AG04450 (cell line): ENCODE data around the gene ABCA7. TPM values are rescaled to one million over a fixed set of nuclear protein-coding genes. Genes with fewer than 3 reads are reported as not detected.

Source experiments
- CTCF ChIA-PET: fragments of 300-600, 350-600 bp; formaldehyde crosslinking; extraction: SDS; loops from one replicate; lab custom pipeline; 2022; ENCODE audit warnings: antibody characterized with exemption, inconsistent platforms; lab: Charles Lee
- POLR2A ChIA-PET: fragments of 350-600 bp; formaldehyde crosslinking; extraction: SDS; loops from one replicate; lab custom pipeline; 2021; ENCODE audit warnings: antibody characterized with exemption, inconsistent platforms; lab: Yijun Ruan, JAX
- DNase-seq: peaks from one replicate; pipeline ENCODE4 v3.0.0-alpha.2; 2011; ENCODE audit warnings: low read depth, low spot score
- H3K27ac ChIP-seq: one replicate; pipeline ENCODE4 v1.5.1; 2012; ENCODE audit warnings: low read depth, low read length, control low read depth
- H3K27me3 ChIP-seq: one replicate; pipeline ENCODE4 v1.6.0; 2012; ENCODE audit warnings: low read length; ENCODE audit not compliant: control insufficient read depth, insufficient read depth
- H3K4me3 ChIP-seq: 2 replicates; pipeline ENCODE4 v1.5.1; 2011; ENCODE audit warnings: mild to moderate bottlenecking, low read depth, low read length, control low read depth
- H3K9me3 ChIP-seq: 2 replicates; pipeline ENCODE4 v1.5.1; 2012; ENCODE audit warnings: low read length; ENCODE audit not compliant: control insufficient read depth, insufficient read depth
- polyA plus RNA-seq: library from polyadenylated mRNA; depleted of rRNA; stranded (reverse); fragments of >200 nt; gene quantifications from 2 replicates; pipeline ENCODE4 v1.2.3, GENCODE V29; 2011
- TF ChIP-seq, protein P1 (sequence below): IDR thresholded peaks from 2 replicates; pipeline ENCODE4 v1.5.1; 2011; ENCODE audit warnings: low read depth, low read length, control low read depth, inconsistent platforms

The ABCA7 gene
- polyA plus RNA-seq, 1 experiment: 1.6 TPM

DNA sequence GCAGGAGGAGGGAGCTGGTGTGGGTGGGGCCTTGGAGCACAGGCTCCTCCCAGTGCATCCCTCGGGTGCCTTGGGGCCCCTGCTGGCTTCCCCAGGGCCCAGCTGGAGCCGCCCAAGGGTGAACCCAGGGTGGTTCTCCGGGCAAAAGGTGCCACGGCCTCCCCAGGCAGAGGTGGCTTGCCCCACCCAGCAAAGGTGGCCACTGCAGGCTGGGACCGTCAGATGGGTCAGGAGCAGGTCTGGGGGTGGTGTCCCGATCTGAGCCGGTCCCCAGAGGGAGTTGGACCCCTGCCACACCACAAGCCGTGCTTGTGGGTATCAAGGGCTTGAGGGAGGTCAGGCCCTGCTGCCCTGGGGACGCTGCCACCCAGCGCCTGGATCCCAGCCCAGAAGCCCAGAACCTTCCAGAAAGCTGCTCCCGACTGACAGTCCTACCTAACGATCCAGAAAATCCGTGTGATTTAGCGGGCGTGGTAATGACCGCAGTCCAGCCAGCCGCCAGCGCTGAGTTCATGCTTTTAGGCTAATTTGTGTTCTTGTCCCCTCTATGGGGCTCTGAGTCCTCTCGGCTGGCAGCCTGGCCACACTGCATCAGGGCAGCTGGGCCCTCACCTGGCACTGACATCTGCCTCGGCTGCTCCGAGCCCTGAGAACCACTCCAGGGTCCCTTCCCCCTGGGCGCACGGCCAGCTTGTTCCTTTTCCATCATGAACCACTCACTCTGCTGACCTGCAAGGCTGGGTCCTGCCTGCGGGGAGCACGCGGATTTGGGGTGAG lies 44.7 kb upstream of the ABCA7 start:
- no peak for DNase-seq
- CTCF ChIA-PET: no interaction called here
- H3K4me3 ChIP-seq: no peak overlapping the region
- TF ChIP-seq, protein P1, sequence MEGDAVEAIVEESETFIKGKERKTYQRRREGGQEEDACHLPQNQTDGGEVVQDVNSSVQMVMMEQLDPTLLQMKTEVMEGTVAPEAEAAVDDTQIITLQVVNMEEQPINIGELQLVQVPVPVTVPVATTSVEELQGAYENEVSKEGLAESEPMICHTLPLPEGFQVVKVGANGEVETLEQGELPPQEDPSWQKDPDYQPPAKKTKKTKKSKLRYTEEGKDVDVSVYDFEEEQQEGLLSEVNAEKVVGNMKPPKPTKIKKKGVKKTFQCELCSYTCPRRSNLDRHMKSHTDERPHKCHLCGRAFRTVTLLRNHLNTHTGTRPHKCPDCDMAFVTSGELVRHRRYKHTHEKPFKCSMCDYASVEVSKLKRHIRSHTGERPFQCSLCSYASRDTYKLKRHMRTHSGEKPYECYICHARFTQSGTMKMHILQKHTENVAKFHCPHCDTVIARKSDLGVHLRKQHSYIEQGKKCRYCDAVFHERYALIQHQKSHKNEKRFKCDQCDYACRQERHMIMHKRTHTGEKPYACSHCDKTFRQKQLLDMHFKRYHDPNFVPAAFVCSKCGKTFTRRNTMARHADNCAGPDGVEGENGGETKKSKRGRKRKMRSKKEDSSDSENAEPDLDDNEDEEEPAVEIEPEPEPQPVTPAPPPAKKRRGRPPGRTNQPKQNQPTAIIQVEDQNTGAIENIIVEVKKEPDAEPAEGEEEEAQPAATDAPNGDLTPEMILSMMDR: no peak
- POLR2A ChIA-PET: no interaction called here
- H3K27ac ChIP-seq: no peak overlapping the region
- H3K9me3 ChIP-seq: peaks cover 7% of the 10 kb centered on the region; the same call in 1 of the 2 replicates
- H3K27me3 ChIP-seq: peaks cover 29% of the 10 kb centered on the region

DNA sequence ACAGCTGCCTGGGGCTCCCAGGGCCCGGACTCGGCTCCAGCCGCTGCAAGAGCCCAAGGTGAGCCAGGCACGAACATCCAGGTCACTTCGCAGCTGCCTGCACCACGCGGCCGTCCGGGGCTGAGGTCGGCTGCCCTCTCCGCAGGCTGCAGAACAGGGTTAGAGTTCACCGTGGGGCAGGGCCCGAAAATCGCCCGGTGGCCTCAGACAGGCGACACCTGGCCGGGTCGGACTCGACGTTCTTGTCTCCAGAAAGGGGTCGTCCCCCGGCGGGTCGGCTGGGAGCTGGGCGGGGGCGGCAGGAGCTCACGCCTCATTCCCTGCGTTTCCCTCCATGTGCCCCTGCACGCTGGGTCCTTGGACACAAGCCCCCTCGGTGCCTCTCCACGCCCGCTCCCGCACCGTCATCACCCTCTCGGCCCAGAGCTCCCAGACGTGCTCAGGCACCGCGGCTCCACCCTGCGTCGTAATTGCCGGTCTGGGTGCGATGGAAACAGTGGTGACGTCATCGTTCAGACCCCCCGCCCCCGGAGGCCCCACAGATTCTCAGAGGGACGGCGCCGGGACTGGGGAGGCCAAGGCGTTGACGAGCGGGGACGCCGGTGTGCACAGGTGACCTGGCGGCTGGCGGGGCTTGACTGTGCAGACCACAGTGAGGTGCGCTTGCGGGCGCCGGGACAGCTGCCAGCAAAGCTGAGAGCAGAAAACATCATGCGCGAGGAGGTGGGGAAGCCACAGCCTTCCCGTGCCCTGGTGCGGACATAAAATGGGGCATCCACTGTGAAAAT lies 43.7 kb upstream of the ABCA7 start:
- CTCF ChIA-PET: interaction anchor here (0.6 to 1.0 kb wide), 2 partner anchors 72 to 198 kb away, joined by 4 to 8 read pairs; no protein-coding TSS in a partner anchor
- H3K27me3 ChIP-seq: peaks cover 34% of the 10 kb centered on the region
- H3K9me3 ChIP-seq: no peaks in the 10 kb centered on the region; the same call in 1 of the 2 replicates
- POLR2A ChIA-PET: interaction anchor here (0.5 kb wide), 1 partner anchor 197 kb away, joined by 3 read pairs; no protein-coding TSS in a partner anchor
- TF ChIP-seq, protein P1: no peak
- H3K27ac ChIP-seq: no peak overlapping the region
- DNase-seq: no peak
- peak overlapping the region; percentile 41 for H3K4me3 ChIP-seq

DNA sequence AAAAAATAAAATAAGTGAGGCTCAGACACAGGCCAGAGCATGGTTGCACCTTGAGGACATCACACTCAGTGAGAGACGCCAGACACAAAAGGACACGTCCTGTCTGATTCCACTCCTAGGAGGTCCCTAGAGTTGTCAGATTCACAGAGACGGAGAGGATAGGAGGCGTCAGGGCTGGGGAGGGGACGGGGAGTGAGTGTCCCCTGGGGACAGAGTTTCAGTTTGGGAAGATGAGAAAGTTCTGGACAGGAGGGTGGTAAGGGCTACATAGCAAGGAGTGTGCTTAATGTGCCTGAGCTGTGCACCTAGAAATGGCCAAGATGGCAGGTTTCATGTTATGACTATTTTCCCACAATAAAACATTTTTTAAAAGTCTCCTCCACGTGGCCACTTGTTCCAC lies 41.8 kb upstream of the ABCA7 start:
- H3K27ac ChIP-seq: no peak overlapping the region
- peaks cover 37% of the 10 kb centered on the region for H3K27me3 ChIP-seq
- TF ChIP-seq, protein P1: no peak
- DNase-seq: no peak
- POLR2A ChIA-PET: interaction anchor here (0.6 kb wide), 1 partner anchor 79 kb away, joined by 3 read pairs; no protein-coding TSS in a partner anchor
- CTCF ChIA-PET: no interaction called here
- H3K4me3 ChIP-seq: no peak overlapping the region
- H3K9me3 ChIP-seq: no peaks in the 10 kb centered on the region; the same call in 1 of the 2 replicates

DNA sequence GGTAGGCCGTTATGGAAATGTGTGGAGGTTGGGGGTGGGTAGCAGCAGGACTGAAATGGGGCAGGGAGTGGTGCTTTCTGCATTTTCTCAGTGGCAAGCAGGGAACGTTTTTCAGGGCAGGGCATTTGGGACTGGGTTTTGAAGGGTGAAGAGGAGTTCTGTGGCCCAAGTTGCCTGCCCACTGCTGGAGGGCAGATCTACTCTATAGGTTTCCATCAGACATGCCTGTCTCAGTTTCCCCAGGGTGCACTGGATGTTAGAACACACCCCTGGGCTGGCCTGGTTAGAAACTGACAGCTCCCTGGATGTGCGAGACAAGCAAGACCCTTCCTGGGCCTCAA lies 40.6 kb upstream of the ABCA7 start:
- no peak overlapping the region for H3K27ac ChIP-seq
- ChIA-PET CTCF (no interaction called here), POLR2A (interaction anchor here (0.6 kb wide), 2 partner anchors 19 to 248 kb away, joined by 3 to 5 read pairs; no protein-coding TSS in a partner anchor)
- H3K27me3 ChIP-seq: peaks cover 37% of the 10 kb centered on the region
- no peak overlapping the region for H3K4me3 ChIP-seq
- H3K9me3 ChIP-seq: peaks cover under 1% of the 10 kb centered on the region; the same call in 1 of the 2 replicates
- no peak for DNase-seq
- TF ChIP-seq, protein P1: no peak
